GM18526 (cell line): Measurements from ENCODE around the gene HOOK2.
A peak's percentile ranks its signal among the peaks of the same experiment; 100 is the strongest.

Source experiments
- POLR2A ChIP-seq: IDR thresholded peaks from 3 replicates; pipeline ENCODE4 v1.6.1; 2011; ENCODE audit not compliant: insufficient read length; ENCODE audit errors: extremely low read depth

The HOOK2 gene

DNA sequence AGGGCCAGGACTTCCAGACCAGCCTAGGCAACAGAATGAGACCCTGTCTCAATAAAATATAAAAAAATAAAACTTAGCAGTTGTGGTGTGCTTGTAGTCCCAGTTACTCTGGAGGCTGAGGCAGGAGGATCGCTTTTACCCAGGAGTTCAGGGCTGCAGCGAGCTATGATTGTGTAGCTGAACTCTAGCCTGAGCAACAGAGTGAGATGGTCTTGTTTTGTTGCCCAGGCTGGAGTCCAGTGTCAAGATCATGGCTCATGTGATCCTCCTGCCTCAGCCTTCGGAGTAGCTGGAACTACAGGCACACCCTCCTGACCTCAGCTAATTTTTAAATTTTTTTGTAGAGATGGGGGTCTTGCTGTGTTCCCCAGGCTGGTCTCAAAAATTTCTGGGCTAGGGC is 11.6 kb upstream of the HOOK2 start:
- TF ChIP-seq POLR2A: no peak

- no peak for TF ChIP-seq POLR2A
Measured at GRCh38 chr19:12786141-12786870, 11.0 kb upstream of the HOOK2 start.

- TF ChIP-seq POLR2A: no peak
Measured at GRCh38 chr19:12785431-12786031, 10.2 kb upstream of the HOOK2 start.

GRCh38 chr19:12784871-12785430 is 9.6 kb upstream of the HOOK2 start:
- no peak for TF ChIP-seq POLR2A

- no peak for TF ChIP-seq POLR2A
Measured at GRCh38 chr19:12784394-12784870, 9.1 kb upstream of the HOOK2 start.

DNA sequence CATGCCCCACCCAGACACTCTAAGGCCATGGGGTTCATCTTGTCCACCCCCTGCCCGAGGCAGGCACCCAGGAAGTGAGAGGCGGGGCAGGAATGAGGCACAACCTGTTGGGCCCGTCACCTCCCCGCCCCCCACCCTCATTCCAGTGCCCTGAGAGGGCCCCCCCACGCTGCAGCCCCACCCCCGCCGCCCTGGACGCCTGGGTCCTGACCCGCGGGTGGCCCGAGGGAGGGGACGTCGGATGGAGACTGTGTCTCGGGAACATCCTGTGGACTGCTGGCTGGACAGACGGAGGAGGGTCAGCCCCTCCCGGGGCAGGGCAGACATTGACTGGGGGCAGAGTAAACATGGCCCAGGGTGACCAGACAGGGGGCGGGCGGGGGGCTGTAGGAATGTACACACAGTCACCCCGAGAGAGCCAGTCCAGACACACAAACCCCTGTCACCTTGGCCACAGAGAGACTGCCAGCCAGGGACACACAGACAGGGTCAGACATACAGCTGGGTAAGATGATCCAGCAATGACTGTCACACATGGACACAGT is 8.6 kb upstream of the HOOK2 start:
- peak; percentile 29 for TF ChIP-seq POLR2A

DNA sequence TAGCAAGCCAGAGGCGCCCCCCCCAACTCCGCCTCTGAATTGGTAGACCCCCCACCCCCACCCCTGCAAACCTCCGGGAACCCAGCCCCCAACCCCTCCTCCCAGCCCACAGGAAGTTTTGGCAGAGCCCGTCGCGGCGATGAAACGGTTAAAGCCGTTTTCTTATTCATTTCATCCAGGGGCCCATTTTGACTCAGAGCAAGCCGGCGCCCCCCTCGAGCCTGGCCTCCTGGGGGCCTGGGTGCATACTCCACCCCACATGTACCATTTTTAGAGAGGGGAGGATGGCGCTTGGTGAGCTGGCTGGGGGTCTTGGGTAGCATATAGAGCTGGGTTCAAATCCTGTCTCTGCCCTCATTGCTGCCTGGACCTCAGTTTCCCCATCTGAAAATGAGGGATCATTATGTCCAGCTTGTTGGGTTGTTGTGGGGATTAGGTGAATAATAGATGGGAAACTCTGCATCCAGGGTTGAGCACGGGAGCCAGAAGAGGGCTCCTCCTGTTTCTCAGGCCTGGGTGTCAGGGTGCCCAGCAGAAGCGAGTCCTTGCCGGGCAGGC is 8.0 kb upstream of the HOOK2 start:
- no peak for TF ChIP-seq POLR2A

DNA sequence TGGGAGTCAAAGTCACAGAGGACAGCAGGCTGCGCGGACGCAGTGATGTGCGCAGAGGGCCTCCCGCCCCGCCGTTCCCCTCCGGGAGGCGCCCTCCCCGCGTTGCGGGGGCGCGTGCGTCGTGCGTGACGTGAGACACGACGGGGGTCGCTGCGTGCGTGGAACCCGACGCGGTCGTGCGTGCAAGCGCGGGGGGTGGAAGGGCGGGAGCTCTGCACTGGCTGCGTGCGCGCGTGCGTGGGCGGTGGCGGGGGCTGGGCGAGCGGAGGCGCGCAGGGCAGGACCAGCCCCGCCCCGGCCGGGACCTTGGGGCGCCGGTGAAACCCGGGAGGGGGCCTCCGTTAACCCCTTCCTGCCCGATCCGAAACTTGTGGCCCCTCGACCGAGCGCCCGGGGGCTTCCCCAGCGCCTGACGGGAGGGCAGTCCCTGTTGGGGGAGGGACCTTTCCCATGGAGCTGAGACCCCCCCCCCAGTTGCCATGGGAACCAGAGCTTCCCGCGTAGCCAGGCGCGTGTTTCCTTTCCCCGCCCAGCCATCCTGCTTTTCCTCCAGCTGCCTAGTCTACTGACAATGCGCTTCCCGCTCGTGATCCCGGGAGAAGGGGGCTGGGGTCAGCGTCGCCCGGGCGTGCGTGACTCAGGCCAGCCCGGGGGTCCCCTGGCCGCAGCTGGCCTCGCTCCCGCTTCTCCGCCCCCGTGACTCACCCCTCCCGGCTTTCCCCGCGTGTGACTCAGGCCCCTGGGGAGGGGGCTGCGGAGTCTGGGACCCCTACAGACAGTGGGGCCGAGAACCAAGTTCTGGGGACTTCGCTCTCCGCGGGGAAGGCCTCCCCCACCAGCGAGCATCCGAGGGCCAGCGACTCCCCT is 7.3 kb upstream of the HOOK2 start:
- TF ChIP-seq POLR2A: peak; percentile 44

DNA sequence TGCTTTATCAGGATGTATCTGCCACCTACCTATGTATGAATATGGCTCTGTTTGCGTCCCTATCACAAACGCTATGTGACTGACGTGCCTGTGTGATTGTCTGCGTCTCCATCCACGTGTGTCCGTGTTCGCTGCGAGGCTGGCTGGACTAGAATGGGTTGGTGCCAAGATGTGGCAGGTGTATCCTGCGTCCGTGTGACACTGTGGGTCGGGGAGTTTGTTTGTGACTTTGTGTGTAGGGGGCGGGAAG is 6.7 kb upstream of the HOOK2 start:
- TF ChIP-seq POLR2A: no peak

GRCh38 chr19:12779162-12779993 is 4.0 kb upstream of the HOOK2 start:
- TF ChIP-seq POLR2A: no peak

- TF ChIP-seq POLR2A: no peak
Measured at GRCh38 chr19:12778905-12779161, 3.5 kb upstream of the HOOK2 start.

- TF ChIP-seq POLR2A: peak; percentile 79
Measured at GRCh38 chr19:12778017-12778904, 2.9 kb upstream of the HOOK2 start.

DNA sequence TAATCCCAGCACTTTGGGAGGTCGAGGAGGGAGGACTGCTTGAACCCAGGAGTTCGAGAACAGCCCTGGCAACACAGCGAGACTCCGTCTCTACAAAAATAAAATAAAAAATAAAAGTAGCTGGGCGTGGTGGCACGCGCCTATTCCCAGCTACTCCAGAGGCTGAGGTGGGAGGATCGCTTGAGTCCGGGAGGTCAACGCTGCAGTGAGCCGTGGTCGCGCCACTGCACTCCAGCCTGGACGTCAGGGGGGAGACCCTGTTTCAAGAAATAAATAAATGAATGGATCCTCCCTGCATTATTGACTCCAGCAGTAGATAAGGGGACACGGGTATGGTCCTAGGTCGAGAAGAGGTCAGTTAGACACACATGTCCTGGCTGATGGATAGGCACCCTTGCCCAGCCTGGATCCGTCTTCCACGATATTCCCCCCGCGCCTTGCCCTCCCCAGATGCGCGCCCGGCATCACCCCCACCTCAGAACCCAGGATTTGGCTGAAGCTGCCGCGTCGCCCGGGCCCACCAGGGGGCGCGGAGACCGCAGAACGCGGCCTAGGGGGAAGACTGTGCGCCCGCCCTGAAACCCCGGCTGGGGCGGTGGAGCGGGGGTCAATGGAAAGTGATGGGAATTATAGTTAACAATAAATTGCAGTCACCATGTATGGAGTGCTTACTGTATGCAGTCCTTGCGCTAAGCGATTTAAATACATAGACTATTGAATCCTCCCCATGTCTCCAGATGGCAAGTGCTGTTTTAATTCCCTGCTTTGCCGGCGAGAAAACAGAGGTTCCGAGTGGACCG is 2.1 kb upstream of the HOOK2 start:
- no peak for TF ChIP-seq POLR2A
